ENCODE data around the gene EIF3D. TPM values are rescaled to one million over a fixed set of nuclear protein-coding genes. Genes with fewer than 3 reads are reported as not detected.

Gene EIF3D
- total and polyA plus RNA-seq, 2 of the 8 experiments (the other 6 are each of a cell fraction or from before 2014, with no cell fraction given): 195 to 408 TPM

DNA sequence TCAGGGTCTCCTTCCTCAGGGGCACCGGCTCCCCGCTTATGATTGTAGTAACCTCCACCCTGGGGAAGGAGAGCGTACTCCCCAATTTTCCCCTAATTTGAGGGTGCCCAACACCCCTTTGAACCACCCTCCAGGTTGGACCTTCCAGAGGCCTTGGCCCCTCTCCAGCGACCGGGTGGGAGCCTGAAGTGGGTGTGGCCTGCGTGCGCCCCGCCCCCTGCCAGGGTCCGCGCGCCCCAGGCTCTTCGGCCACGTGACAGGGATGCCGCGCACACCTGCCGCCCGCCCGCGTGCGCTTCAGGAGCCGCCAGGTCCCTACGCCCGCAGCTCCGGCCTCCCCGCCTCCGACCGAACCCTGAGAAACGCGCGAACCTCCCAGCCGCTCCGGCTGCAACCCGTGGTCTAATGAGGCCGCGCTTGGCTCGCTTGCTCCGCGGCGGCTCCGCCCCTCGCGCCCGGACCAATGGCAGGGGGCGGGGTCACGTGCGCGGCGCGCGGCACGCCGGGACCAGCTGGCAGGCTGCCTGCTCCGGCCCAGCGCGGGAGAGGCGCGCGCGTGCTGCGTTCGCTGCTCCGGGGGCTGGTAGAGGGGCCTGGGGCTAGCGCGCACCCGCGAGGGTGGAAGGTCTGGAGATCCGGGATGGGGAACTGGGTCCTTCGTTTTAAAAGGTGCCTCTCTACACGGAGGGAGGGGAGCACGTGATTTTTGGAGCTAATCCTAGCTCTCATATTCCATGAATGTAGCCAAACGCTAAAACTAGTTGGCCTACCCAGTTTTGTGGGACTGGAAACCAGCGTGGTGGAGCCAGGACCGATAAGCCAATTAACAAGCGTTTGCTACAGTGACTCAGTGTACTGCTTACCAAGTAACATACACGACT, 22.1 kb downstream of the EIF3D start, which contains the start of gene FOXRED2 (continued):
- TF ChIP-seq ASH2L (IDR thresholded peaks at IDR 0.05; ENCODE audit: low read length) (peak; percentile 34), NRF1 (IDR thresholded peaks at IDR 0.05; ENCODE audit: low read depth, low read length) (peak; percentile 24; the same call in 1 of the 2 replicates), SP4 (IDR thresholded peaks at IDR 0.05; ENCODE audit: low read length) (no peak; the same call in 1 of the 2 replicates), FOSL1 (IDR thresholded peaks at IDR 0.05; ENCODE audit: insufficient read depth, low read depth, low read length) (peak; percentile 76; the same call in 1 of the 2 replicates), POLR2A (IDR thresholded peaks at IDR 0.05; ENCODE audit: control extremely low read depth in 1 of 2, low read depth in 2 of 2, low read length in 2 of 2) (peak in 1 of 2 experiments; percentile 72; a peak in 2 of 3 replicates), NANOG (IDR thresholded peaks at IDR 0.05; ENCODE audit: insufficient read depth, low read depth, low read length, poor library complexity, severe bottlenecking) (no peak), TAF7 (optimal IDR thresholded peaks at IDR 0.05; ENCODE audit: borderline replicate concordance, low read depth, low read length) (peak; percentile 90), KDM4A (IDR thresholded peaks at IDR 0.05; ENCODE audit: low read depth, low read length, severe bottlenecking) (peak; percentile 87), SP1 (IDR thresholded peaks at IDR 0.05; ENCODE audit: low read depth, low read length) (peak; percentile 31; the same call in 1 of the 2 replicates), CHD2 (IDR thresholded peaks at IDR 0.05; ENCODE audit: low read length) (no peak), TCF12 (IDR thresholded peaks at IDR 0.05; ENCODE audit: low read depth, low read length) (peak; percentile 26; the same call in 1 of the 2 replicates), MAFK (IDR thresholded peaks at IDR 0.05; ENCODE audit: low read depth, low read length) (no peak), GABPA (IDR thresholded peaks at IDR 0.05; ENCODE audit: borderline replicate concordance, insufficient read depth, low read length) (no peak; the same call in 1 of the 2 replicates), EGR1 (IDR thresholded peaks at IDR 0.05; ENCODE audit: borderline replicate concordance, low read depth, low read length) (0 out of 2 replicates have a peak, but pooled peaks have one; percentile 13), TBP (IDR thresholded peaks at IDR 0.05; ENCODE audit: low read depth, low read length) (peak; percentile 82), CBX8 (IDR thresholded peaks at IDR 0.05; ENCODE audit: borderline replicate concordance, low read depth, low read length) (no peak)
- TF ChIP-seq, protein P1, sequence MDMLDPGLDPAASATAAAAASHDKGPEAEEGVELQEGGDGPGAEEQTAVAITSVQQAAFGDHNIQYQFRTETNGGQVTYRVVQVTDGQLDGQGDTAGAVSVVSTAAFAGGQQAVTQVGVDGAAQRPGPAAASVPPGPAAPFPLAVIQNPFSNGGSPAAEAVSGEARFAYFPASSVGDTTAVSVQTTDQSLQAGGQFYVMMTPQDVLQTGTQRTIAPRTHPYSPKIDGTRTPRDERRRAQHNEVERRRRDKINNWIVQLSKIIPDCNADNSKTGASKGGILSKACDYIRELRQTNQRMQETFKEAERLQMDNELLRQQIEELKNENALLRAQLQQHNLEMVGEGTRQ (IDR thresholded peaks at IDR 0.05; ENCODE audit: low read length): peak; percentile 92
- TF ChIP-seq, protein P2, sequence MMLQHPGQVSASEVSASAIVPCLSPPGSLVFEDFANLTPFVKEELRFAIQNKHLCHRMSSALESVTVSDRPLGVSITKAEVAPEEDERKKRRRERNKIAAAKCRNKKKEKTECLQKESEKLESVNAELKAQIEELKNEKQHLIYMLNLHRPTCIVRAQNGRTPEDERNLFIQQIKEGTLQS (IDR thresholded peaks at IDR 0.05; ENCODE audit: insufficient read depth, low read depth, low read length): peak; percentile 76
- TF ChIP-seq, protein P3, sequence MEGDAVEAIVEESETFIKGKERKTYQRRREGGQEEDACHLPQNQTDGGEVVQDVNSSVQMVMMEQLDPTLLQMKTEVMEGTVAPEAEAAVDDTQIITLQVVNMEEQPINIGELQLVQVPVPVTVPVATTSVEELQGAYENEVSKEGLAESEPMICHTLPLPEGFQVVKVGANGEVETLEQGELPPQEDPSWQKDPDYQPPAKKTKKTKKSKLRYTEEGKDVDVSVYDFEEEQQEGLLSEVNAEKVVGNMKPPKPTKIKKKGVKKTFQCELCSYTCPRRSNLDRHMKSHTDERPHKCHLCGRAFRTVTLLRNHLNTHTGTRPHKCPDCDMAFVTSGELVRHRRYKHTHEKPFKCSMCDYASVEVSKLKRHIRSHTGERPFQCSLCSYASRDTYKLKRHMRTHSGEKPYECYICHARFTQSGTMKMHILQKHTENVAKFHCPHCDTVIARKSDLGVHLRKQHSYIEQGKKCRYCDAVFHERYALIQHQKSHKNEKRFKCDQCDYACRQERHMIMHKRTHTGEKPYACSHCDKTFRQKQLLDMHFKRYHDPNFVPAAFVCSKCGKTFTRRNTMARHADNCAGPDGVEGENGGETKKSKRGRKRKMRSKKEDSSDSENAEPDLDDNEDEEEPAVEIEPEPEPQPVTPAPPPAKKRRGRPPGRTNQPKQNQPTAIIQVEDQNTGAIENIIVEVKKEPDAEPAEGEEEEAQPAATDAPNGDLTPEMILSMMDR (IDR thresholded peaks at IDR 0.05; ENCODE audit: control extremely low read depth in 1 of 3, insufficient read depth in 1 of 3, low read depth in 1 of 3, low read length in 3 of 3): 0 out of 4 replicates have a peak, but pooled peaks of 1 of the 3 experiments have one; percentile 0
